ENCODE data around the gene SORCS3. TPM values are rescaled to one million over a fixed set of nuclear protein-coding genes. Genes with fewer than 3 reads are reported as not detected.

Gene SORCS3
- total and polyA plus RNA-seq, 2 of the 4 experiments (the other 2 are of a cell fraction), result not detected

- no CpG with 5 or more reads among the region's 2 CpGs for WGBS, 2 experiments (ENCODE audit: extremely low coverage in 2 of 2, insufficient read length in 1 of 2)
- dilution Hi-C loops (cut with HindIII; ENCODE audit: low sequenced_read_pairs, unreplicated experiment), result no loop called here
- H3K36me3 ChIP-seq (ENCODE audit: control insufficient read depth, insufficient read depth, low read length), result no peaks in the 10 kb centered on the region
- ATAC-seq (ENCODE audit: low read depth) (no peak), DNase-seq (no peak)
- ChIA-PET POLR2A (ENCODE audit: unreplicated experiment) (no interaction called here), CTCF (no interaction called here)
- H3K4me3 ChIP-seq (ENCODE audit: insufficient read depth, low read depth, low read length), result no peak overlapping the region
- H3K56ac ChIP-seq (ENCODE audit: extremely low read depth, insufficient read depth, low read length), result no peak overlapping the region
- H4K8ac ChIP-seq (ENCODE audit: low read depth in 2 of 2, low read length in 2 of 2), result no peak overlapping the region
- no peak overlapping the region for H2BK120ac ChIP-seq (ENCODE audit: low read depth, low read length)
- no peak overlapping the region for H4K91ac ChIP-seq (ENCODE audit: insufficient read depth, low read depth, low read length)
- no peak overlapping the region for H2BK5ac ChIP-seq (ENCODE audit: low read depth, low read length, poor library complexity, severe bottlenecking)
- H2BK15ac ChIP-seq (ENCODE audit: low read depth, low read length), result no peak overlapping the region
- H3K27ac ChIP-seq (ENCODE audit: insufficient read depth, low read length), result no peak overlapping the region
- no peaks in the 10 kb centered on the region for H3K27me3 ChIP-seq (ENCODE audit: control insufficient read depth, insufficient read depth, low read length)
- no peak overlapping the region for H3K4ac ChIP-seq (ENCODE audit: low read depth, low read length)
- H2AK9ac ChIP-seq (replicated peaks; ENCODE audit: low read depth, low read length, poor library complexity), result no peak overlapping the region
- no peak overlapping the region for H2AK5ac ChIP-seq (ENCODE audit: low read depth, low read length)
- H3K9me3 ChIP-seq (ENCODE audit: control insufficient read depth, insufficient read depth, low read length), result no peaks in the 10 kb centered on the region; the same call in 1 of the 2 replicates
- no peak overlapping the region for H3K4me2 ChIP-seq (ENCODE audit: low read depth, low read length)
- no peak overlapping the region for H2BK20ac ChIP-seq (ENCODE audit: low read depth, low read length)
- in situ Hi-C loops (cut with MboI; ENCODE audit: low sequenced_read_pairs), result no loop called here
- no peak overlapping the region for H2AFZ ChIP-seq (replicated peaks; ENCODE audit: low read length, poor library complexity)
- TF ChIP-seq RFX5 (IDR thresholded peaks at IDR 0.05; ENCODE audit: low read depth, low read length), result no peak
- TF ChIP-seq USF2 (IDR thresholded peaks at IDR 0.05; ENCODE audit: low read depth, low read length), result no peak
- no peak for TF ChIP-seq RAD21 (IDR thresholded peaks at IDR 0.05; ENCODE audit: low read length)
- no peak for TF ChIP-seq MAZ (IDR thresholded peaks at IDR 0.05; ENCODE audit: borderline replicate concordance, low read depth, low read length)
- no peak for TF ChIP-seq CEBPB (IDR thresholded peaks at IDR 0.05; ENCODE audit: low read depth, low read length)
- TF ChIP-seq MXI1 (IDR thresholded peaks at IDR 0.05; ENCODE audit: borderline replicate concordance, low read depth, low read length), result no peak
- no peak for TF ChIP-seq BHLHE40 (IDR thresholded peaks at IDR 0.05; ENCODE audit: low read depth, low read length)
- no TSS peak for BruUV-seq (replicated peaks)
- H3K9ac ChIP-seq (ENCODE audit: low read depth, low read length), result no peak overlapping the region
- H3K4me1 ChIP-seq (ENCODE audit: control insufficient read depth, insufficient read depth, low read length), result no peaks in the 10 kb centered on the region
- H3K18ac ChIP-seq (ENCODE audit: low read depth, low read length), result no peak overlapping the region
- no peaks in the 10 kb centered on the region for H4K20me1 ChIP-seq (ENCODE audit: insufficient read depth, low read length)
- intact Hi-C loops (cut with micrococcal nuclease), result no loop called here
- H3K14ac ChIP-seq (replicated peaks; ENCODE audit: low read depth, low read length), result no peak overlapping the region
- H3K9me1 ChIP-seq (ENCODE audit: insufficient read depth, low read length), result no peaks in the 10 kb centered on the region
- H3K23ac ChIP-seq (ENCODE audit: low read depth, low read length), result no peak overlapping the region
- H4K5ac ChIP-seq (ENCODE audit: low read depth, low read length), result no peak overlapping the region
- no peaks in the 10 kb centered on the region for H3K79me1 ChIP-seq (ENCODE audit: low read depth in 1 of 2, low read length in 2 of 2)
Observed at GRCh38 chr10:104872691-104873090, 231.6 kb downstream of the SORCS3 start.

All from IMR-90 (cell line).